NOMO-1 treated with dmso at 0.1 percent for 144 hours (cell line): Measurements from ENCODE around the gene SERPINA3.

Source experiments
- DNase-seq: peaks from one replicate; lab custom pipeline; 2025; ENCODE audit not compliant: unreplicated experiment; lab: John Stamatoyannopoulos, UW

The SERPINA3 gene

DNA sequence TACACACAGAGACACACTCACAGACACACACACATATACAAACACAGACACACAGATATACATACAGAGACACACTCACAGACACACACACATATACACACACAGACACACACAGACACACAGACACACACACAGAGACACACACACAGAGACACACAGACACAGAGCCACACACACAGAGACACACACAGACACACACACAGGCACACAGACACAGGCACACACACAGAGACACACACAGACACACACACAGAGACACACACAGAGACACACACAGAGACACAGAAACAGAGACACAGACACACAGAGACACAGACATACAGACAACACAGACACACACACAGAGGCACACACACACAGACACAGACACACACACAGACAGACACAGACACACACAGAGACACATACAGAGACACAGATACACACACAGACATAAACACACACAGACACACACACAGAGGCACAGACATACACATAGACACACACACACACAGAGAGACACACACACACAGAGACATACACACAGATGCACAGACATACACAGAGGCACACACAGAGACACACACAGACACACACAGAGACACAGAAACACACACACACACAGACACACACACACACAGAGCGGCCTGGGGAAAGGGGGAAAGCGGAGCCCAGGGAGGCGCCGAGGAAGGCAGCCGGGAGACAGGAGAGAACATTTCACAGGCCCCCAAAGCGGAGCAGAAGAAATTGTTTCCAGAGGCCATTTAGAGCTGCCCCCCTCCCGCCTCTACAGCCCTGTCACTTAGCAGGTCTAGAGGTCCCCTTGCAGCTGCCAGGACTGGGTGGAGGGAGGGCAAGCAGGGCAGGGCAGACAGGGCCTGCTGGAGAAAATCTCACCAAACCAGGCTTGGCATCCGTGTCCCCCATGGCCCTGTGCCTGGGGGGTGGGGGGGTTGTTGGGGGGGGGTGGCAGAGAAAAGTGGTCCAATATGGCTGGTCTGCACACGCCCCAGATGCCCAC, 38.9 kb downstream of the SERPINA3 start:
- DNase-seq = no peak

DNA sequence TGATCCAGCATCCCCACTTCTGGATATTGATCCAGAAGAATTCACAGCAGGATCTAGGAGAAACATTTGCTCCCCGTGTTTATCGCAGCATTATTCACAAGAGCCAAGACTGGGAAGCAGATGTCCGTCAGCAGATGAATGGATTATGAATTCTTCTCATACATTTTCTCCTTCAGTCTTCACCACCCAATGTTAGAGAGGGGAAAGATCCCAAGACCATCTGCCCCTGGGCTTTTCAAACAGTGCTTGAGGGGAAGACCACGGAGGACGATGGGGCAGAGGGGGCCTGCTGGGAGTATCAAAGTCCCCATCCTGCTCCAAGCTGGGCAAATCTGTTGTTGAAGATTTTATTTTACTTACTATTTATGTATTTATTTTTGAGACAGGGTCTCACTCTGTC, 41.1 kb downstream of the SERPINA3 start:
- DNase-seq = no peak

DNA sequence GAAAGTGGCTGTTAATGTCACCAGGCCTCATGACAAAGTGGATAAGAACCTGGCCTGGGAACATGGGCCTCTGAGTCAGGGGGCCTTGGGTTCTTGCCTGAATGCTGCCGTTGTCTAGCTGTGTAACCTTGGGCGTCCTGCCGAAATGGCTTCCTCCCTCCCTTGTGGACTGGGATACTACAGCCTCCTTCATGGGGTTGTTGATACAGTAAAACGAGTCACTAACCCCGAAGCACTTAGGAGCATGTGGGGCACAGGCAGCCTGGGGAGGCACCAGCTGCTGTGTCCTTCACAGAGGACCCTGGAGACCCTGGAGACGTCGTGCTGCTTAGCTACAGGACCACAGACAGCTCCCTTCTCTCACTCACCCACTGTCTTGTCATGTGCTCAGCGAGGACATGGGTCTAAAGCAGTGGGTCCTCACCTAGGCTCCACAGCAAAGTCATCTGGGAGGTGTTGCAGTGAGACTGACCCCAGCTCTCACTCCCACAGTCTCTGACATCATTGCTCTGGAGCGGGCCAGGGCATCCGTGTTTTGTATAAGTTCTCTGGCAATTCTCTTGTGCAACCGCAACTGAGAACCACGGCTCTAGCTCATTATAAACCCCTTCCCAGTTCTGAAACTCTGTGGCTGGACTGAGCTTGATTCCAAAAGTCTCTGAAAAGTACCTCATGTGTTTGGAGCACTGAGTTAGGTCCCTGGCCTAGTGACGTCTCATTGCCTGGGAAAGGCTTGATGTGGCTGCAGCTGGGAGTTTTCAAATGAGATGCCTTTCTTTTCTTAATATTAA, 42.1 kb downstream of the SERPINA3 start:
- no peak for DNase-seq

DNA sequence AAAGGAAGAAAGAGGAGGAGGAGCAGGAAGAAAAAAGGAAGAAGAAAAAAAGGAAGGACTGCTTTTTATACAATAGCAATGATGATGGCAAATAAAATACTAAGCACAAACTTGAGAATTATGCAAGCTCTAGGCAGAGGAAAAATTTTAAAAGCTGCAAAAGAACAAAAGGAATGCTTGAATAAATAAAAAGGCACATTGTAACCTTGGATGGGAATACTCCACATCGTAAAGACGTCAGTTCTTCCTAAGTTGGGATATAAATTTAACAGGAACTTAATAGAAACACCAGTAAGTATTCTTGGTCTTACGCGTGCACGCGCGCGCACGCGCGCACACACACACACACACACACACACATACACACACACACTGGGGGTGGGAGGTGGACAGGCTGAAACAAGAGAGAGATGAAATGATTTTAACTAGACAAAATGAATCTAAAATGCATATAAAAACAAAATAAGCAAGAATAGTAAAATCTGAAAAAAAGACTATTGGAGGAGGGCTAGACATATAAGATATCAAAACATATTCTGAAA, 43.0 kb downstream of the SERPINA3 start:
- DNase-seq = no peak

DNA sequence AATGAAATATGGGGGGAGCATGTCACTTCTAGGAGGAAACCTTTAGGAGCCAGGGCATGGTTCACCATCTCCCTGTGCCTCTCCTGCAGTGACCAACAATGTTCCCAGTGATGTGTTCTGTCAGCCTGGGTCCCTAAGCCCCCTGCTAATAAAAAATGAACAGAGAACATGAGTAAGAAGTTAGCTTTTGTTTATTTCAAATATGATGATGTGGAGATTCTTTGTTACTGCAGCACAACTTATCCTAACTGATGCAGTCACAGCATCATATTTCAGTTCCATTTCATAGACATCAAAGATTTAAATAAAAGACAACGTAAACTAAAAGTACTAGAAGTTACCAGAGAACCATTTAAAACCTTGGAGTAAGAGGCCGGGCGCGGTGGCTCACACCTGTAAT, 43.9 kb downstream of the SERPINA3 start:
- no peak for DNase-seq

DNA sequence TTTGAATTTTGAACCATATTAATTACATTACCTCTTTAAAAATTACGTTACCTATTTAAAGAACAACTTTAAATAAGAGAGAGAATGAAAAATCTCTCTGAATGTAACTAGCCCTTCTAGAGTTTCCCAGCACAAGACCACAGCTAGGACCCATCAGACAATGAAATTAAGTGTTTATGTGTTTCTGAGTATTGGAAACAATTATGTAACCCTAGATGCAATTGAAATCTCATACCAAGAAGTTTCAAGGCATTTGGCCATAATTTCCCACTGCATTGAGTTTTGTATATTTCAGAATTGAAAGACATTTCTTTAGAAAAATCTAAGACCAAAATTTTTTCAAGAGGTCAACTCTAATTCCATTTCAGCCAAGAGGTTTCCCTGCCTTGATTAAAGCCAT, 47.1 kb downstream of the SERPINA3 start:
- no peak for DNase-seq

DNA sequence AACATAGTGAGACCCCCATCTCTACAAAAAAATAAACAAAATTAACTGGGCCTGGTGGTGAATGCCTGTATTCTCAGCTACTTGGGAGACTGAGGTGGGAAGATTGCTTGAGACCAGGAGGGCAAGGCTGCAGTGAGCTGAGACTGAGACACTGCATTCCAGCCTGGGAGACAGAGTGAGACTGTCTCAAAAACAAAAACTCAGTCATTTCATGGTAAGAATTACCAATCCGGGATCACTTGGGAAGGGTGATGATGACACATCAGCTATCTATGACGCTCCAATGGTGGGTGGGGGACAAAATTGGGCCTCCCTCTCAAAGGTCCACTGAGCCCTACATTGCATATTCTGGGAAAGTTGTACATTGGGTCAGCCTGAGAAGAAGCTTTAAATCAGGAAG, 47.7 kb downstream of the SERPINA3 start:
- no peak for DNase-seq

DNA sequence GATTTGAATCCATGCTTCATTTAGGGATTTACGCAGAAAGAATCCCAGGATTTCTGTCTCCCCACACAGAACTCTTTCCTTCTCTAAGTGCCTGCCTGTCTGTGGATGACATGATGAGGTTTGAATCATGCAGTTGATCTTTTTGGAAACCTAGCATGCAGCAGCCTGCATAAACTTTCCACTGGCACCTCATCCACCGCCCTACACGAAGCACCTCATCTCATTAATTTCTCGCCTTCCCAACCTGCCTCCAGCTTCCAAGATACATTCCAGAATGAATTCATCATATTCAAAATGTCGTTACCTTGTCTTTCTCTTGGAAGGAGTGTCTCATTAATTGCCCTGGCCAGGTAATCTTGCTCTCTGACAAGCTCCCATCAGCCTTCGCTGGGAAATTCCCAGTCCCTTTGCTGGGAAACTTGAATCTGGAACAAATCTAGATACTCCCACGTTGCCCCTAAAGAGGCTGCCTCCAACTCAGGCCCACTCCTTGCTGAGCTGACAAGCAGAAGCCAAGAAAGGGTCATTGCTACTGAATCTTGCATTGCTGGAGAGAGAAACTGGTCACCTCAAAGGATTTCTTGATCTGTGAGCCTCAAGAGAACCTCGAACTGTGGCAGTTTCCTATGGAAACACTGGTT, 48.2 kb downstream of the SERPINA3 start:
- DNase-seq = no peak

GRCh38 chr14:94663538-94663937, 51.3 kb downstream of the SERPINA3 start:
- DNase-seq = no peak

DNA sequence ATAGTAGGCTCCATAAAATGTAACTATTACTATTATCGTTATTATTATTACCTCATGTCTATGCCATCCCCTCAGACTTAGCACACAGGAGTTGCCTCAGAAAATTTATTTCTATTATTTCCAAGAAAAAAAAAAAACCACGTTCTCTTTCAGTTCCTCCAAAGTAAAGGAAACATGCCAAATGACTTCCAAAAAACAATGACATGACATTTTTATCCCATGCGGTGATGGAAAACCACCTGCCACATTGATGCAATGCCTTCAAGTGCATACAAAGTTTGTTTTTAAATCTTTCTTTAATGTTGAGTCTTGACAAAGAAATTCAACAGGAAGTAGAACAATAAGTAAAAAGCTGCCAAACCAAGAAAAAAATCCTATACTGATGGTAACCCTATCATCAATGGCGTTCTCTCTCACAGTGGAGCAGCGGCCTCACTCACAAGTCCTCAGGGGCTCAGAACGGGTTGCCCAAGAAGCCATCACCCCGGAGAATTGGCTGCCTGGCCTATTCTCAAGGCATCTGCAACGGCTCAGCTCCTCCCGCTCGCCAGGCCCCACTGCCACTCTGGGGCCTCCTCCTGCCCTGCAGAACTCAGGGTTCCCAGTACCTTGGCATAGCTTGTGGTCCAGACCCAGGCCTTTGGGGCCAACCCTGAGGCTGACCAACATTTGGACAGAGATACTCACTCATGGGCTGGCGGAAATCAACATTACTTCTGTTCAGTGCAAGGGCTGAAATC, 51.9 kb downstream of the SERPINA3 start:
- DNase-seq = no peak

DNA sequence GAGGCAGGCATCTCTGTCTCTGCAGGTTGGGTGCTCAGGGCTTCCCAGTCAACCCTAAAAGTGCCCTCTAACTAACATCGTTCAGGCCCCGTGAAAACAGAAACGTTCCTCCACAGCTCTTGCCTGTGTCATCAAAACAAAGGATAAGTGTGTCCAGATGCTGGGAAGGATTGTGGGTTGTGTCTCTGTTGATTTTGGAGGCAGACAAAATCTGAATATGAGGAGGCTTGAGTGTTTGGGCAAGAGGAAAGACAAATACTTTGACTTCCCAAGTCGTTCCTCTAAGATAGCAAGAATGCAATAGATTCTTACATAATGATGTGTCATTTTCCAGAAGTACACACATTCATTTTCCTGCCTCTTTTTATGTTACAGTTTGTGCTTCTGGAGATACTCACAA, 52.9 kb downstream of the SERPINA3 start:
- no peak for DNase-seq

GRCh38 chr14:94665544-94665943, 53.4 kb downstream of the SERPINA3 start:
- no peak for DNase-seq

DNA sequence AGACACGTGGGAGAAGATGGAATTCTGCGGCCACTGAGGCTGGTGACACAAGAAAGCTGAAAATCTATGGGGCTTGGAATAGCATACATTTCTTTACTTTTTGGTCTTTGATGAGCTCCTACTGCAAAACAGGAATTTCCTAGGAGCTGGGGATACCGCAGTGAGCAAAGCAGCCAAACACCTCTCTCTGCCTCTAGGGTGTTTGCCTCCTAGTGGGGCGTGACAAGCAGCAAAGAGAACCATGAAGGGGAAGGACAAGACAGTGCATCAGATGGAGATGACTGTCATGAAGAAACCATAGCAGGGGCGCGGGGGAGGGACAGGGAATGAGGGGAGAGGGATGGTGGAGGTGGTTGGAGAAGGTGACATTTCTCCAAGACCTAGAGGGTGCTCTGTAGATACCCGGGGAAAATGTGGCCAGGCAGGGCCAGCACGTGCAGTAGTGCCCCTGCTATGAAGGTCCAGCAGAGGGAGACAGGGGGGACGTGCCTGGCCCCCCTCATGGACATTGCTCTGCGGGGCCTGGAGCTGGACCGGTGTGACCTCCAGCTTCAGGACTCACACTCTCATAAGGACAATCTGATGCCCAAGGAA, 58.6 kb downstream of the SERPINA3 start:
- no peak for DNase-seq

- DNase-seq = no peak
Measured at GRCh38 chr14:94671870-94672444, 59.8 kb downstream of the SERPINA3 start.

- no peak for DNase-seq
Measured at GRCh38 chr14:94673071-94673470, 60.9 kb downstream of the SERPINA3 start.
